Omental fat pad (tissue), 4 donors: ENCODE measurements around the gene ZFP69. TPM values are rescaled to one million over a fixed set of nuclear protein-coding genes. Genes with fewer than 3 reads are reported as not detected.

Source experiments
- ATAC-seq: fragments of 150-250 bp; one replicate; pipeline ENCODE4 v1.9.1; 2016; ENCODE audit warnings: mild to moderate bottlenecking, moderate library complexity; ENCODE audit not compliant: low FRiP score
- DNase-seq: peaks from one replicate; pipeline ENCODE4 v3.0.0-alpha.2; 2019; ENCODE audit warnings: low spot score
- CTCF ChIP-seq, 3 donors: fragments of 450-650 bp; IDR thresholded peaks; one replicate each; pipeline ENCODE4 v1.5.1; 2016 to 2017; ENCODE audit warnings: antibody characterized with exemption in 3 of 3, mild to moderate bottlenecking in 3 of 3, moderate library complexity in 2 of 3
- total RNA-seq, 4 donors: library from RNA; depleted of rRNA; stranded (reverse); fragments of >200 nt; gene quantifications; one replicate each; pipeline ENCODE4 v1.1.0, GENCODE V29; 2016

Gene ZFP69
- total RNA-seq, 4 donors from 2014 or later: 1.1 to 5.2 (median 2.6) TPM

- DNase-seq (no peak), ATAC-seq (no peak)
- no peak for TF ChIP-seq CTCF (IDR thresholded peaks at IDR 0.05)
Measured at GRCh38 chr1:40439247-40439646, 37.8 kb upstream of the ZFP69 start.

GRCh38 chr1:40449684-40450494 is 27.2 kb upstream of the ZFP69 start, which contains the start of gene ZFP69B:
ZFP69B (plus strand) TSS chr1:40450476; CDS start chr1:40450962, 486 bp downstream.
- TF ChIP-seq CTCF (IDR thresholded peaks at IDR 0.05): no peak
- DNase-seq (peak; percentile 69), ATAC-seq (peak; percentile 99)

- no peak for TF ChIP-seq CTCF (IDR thresholded peaks at IDR 0.05)
- ATAC-seq: peak; percentile 53
- DNase-seq: no peak
Measured at GRCh38 chr1:40450495-40451237, 26.4 kb upstream of the ZFP69 start.

GRCh38 chr1:40451238-40451585 is 25.9 kb upstream of the ZFP69 start:
- ATAC-seq: no peak
- no peak for TF ChIP-seq CTCF (IDR thresholded peaks at IDR 0.05)
- no peak for DNase-seq

- TF ChIP-seq CTCF (IDR thresholded peaks at IDR 0.05): no peak
- DNase-seq (no peak), ATAC-seq (no peak)
Measured at GRCh38 chr1:40454873-40455272, 22.2 kb upstream of the ZFP69 start.

GRCh38 chr1:40462956-40463590 is 14.0 kb upstream of the ZFP69 start:
- no peak for TF ChIP-seq CTCF (IDR thresholded peaks at IDR 0.05)
- DNase-seq: no peak
- ATAC-seq: no peak
